Activated CD4-positive, alpha-beta T cell treated with anti-CD3 and anti-CD28 coated beads for 36 hours (primary cell): ENCODE measurements around the gene VWA7. TPM values are rescaled to one million over a fixed set of nuclear protein-coding genes. Genes with fewer than 3 reads are reported as not detected.

Experiments
- ATAC-seq: fragments of 200-7000 bp; cut with Tn5 transposase; one replicate; pipeline ENCODE4 v1.10.0; 2021; ENCODE audit warnings: mild to moderate bottlenecking, moderate library complexity
- CTCF ChIA-PET: fragments of 350-600 bp; sonication (Branson Sonifier 250); formaldehyde crosslinking; loops from one replicate; lab custom pipeline; 2021; ENCODE audit warnings: antibody characterized with exemption; lab: Charles Lee
- POLR2A ChIA-PET: fragments of 350-600 bp; sonication (Branson Sonifier 250); formaldehyde crosslinking; loops from one replicate; lab custom pipeline; 2021; ENCODE audit warnings: antibody characterized with exemption, inconsistent platforms; lab: Charles Lee
- DNase-seq: peaks from one replicate; pipeline ENCODE4 v3.0.0-alpha.2; 2020
- H3K27ac Mint-ChIP-seq: one replicate; pipeline ENCODE4 v1.8.0; 2021; ENCODE audit warnings: mixed read lengths
- H3K27me3 Mint-ChIP-seq: one replicate; pipeline ENCODE4 v1.8.0; 2021; ENCODE audit warnings: mixed read lengths
- H3K36me3 Mint-ChIP-seq: one replicate; pipeline ENCODE4 v1.8.0; 2021; ENCODE audit warnings: low read depth, mixed read lengths
- H3K4me1 Mint-ChIP-seq: one replicate; pipeline ENCODE4 v1.8.0; 2021; ENCODE audit warnings: mixed read lengths
- H3K4me3 Mint-ChIP-seq: one replicate; pipeline ENCODE4 v1.8.0; 2021; ENCODE audit warnings: mild to moderate bottlenecking, moderate library complexity, mixed read lengths
- H3K9me3 Mint-ChIP-seq: one replicate; pipeline ENCODE4 v1.8.0; 2021; ENCODE audit warnings: low read depth, mixed read lengths
- intact Hi-C, 2 experiments: fragments of 100-400 bp; cut with DNase I in 1 of 2; cut with micrococcal nuclease in 1 of 2; formaldehyde crosslinking; loops; one replicate each; pipeline versions ENCODE4 v1.14.2 to v1.15.1; 2022 to 2024; cut with DNase I, micrococcal nuclease
- total RNA-seq, 2 experiments: library from RNA; stranded (reverse); gene quantifications; one replicate each; pipeline ENCODE4 v1.2.3, GENCODE V29; 2021

VWA7 gene
- total RNA-seq, 2 experiments from 2014 or later, result 1.4 to 1.5 TPM

DNA sequence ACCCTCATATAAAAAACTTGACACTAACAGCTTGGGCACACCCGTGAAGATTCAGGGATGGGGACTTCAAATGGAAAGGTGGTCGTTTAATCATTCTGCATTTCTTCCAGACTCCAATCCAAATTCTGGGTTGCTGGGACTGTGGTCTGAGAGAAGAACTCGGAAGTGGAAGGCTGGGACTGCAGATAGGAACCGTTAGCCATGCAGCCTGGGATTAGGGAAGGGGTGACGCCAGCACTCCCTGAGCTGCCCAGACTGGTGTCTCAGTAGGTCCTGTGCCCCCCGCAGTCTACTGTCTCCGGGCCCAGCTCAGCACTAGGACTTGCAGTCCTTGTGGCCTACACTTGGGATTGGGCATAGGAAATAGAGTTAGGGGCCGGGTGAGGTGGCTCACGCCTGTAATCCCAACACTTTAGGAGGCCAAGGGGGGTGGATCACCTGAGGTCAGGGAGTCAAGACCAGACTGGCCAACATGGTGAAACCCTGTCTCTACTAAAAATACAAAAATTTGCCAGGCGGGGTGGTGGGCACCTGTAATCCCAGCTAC, 40.3 kb downstream of the VWA7 start:
- intact Hi-C loops, result loop anchor here (1.0 to 10.0 kb wide), 8 partner anchors 34 to 1468 kb away; partner anchors contain the start of genes ABHD16A (in 1 of the 2), AGPAT1 (in 1 of the 2), BAG6 (in 1 of the 2) and HSD17B8 (in 1 of the 2)
- POLR2A ChIA-PET, result interaction anchor here (0.5 to 1.3 kb wide), 8 partner anchors 11 to 1794 kb away, joined by 3 to 7 read pairs (median 3); partner anchors contain the start of genes ABHD16A, BAG6 and GPANK1
- no peaks in the 10 kb centered on the region for H3K9me3 Mint-ChIP-seq
- H3K4me1 Mint-ChIP-seq, result peaks cover 62% of the 10 kb centered on the region
- CTCF ChIA-PET, result interaction anchor here (0.6 to 3.3 kb wide), 6 partner anchors 54 to 437 kb away, joined by 3 to 15 read pairs (median 6); partner anchors contain the start of gene NFKBIL1
- no peaks in the 10 kb centered on the region for H3K27me3 Mint-ChIP-seq
- peak; percentile 19 for DNase-seq
- H3K36me3 Mint-ChIP-seq, result peaks cover 55% of the 10 kb centered on the region
- H3K4me3 Mint-ChIP-seq, result peak overlapping the region; percentile 96
- peak overlapping the region; percentile 89 for H3K27ac Mint-ChIP-seq
- ATAC-seq, result no peak

DNA sequence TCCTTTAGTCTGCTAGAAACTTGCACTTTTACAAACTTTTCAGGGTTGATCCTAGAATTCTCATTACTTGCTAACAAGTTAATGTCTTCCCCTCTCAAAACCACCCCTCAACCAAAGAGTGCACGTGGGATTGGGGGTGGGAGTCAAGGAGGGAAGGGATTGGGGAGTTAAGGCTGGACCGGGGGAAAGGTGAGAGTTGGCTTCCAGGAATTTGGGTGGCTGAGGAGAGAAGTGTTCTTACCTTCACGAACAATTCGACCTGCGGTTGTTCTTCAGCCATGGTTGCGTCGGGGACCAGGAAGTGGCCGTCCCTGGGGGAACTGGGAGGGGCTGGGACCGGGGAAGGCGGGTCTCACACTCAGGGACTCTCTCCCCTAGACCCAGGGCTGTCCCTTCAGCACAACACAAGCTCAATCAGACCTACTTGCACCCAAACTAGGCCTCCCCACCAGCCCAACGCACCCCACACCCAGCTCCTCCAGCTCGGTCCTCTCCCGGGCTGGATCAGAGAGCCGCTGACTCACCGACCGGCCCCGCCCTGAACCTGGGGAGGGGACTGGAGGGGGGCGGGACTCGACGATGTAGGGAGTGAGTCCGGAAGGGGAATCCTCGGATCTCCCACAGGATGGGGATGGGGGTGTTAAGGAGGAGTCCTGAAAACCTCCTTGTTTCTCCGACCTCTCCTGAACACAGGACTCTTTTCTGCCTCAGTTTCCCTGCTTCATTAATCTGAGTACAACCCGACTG, 40.9 kb downstream of the VWA7 start, which contains the start of gene CLIC1:
TSS of gene CLIC1 (minus strand) at position 510 of the 747 bp plus-strand sequence. CDS start at position 280, 230 bp downstream.
- Mint-ChIP-seq H3K27ac (peak within 1 kb of the TSS; percentile 89), H3K36me3 (peaks cover 53% of the 10 kb centered on the region), H3K27me3 (no peaks in the 10 kb centered on the region), H3K4me3 (peak within 1 kb of the TSS; percentile 96), H3K9me3 (no peaks in the 10 kb centered on the region), H3K4me1 (peaks cover 56% of the 10 kb centered on the region)
- intact Hi-C loops, result loop anchor here (1.0 to 10.0 kb wide), 8 partner anchors 33 to 1469 kb away; partner anchors contain the start of genes ABHD16A (in 1 of the 2), AGPAT1 (in 1 of the 2), BAG6 (in 1 of the 2) and HSD17B8 (in 1 of the 2)
- peak; percentile 92 for DNase-seq
- ChIA-PET CTCF (interaction anchor here (0.6 to 2.2 kb wide), 9 partner anchors 39 to 437 kb away, joined by 3 to 6 read pairs (median 4); partner anchors contain the start of gene NFKBIL1), POLR2A (interaction anchor here (0.5 to 1.3 kb wide), 5 partner anchors 33 to 395 kb away, joined by 3 to 7 read pairs (median 3); partner anchors contain the start of genes ABHD16A, BAG6 and GPANK1)
- peak; percentile 43 for ATAC-seq

DNA sequence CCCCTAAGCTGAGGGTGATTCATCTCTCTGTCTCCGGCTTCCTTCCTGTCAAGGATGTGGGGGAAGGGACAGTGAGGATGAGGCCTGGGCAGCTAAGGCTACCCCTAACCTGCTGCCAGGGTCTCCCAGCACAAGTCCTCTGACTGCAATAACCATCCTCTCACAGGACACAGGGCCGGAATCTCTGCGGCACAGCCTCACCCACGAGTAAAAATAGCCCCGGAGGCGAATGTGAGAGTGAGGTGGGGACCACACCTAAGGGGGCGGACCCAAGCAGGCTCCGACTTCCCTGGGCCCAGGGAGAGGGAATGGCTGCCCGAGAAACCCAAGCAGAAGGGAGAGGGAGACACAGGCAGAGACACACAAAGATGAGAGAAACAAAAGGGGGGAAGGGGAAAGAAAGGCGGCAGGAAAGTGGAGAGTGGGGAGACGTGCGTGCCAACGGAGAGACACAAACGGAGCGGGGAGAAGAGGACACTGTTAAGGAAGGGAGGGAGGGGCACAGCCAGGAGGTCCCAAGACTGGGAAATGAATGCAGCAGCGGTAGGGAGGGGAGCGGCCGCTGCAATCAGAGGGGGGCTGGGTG, 42.2 kb downstream of the VWA7 start:
- Mint-ChIP-seq H3K4me1 (peaks cover 60% of the 10 kb centered on the region), H3K4me3 (peak overlapping the region; percentile 96), H3K27me3 (no peaks in the 10 kb centered on the region), H3K36me3 (peaks cover 49% of the 10 kb centered on the region), H3K27ac (peak overlapping the region; percentile 89), H3K9me3 (no peaks in the 10 kb centered on the region)
- ATAC-seq, result peak; percentile 39
- intact Hi-C loops, result loop anchor here (5.0 to 10.0 kb wide), 4 partner anchors 37 to 1470 kb away; partner anchors contain the start of genes AGPAT1 (in 1 of the 2), HSD17B8 (in 1 of the 2), RING1 (in 1 of the 2) and RNF5 (in 1 of the 2)
- peak; percentile 72 for DNase-seq
- POLR2A ChIA-PET, result interaction anchor here (0.7 kb wide), 1 partner anchor 38 kb away, joined by 3 read pairs; no protein-coding TSS in a partner anchor
- CTCF ChIA-PET, result interaction anchor here (1.1 to 2.2 kb wide), 6 partner anchors 40 to 187 kb away, joined by 3 to 6 read pairs (median 4); partner anchors contain the start of gene NFKBIL1

DNA sequence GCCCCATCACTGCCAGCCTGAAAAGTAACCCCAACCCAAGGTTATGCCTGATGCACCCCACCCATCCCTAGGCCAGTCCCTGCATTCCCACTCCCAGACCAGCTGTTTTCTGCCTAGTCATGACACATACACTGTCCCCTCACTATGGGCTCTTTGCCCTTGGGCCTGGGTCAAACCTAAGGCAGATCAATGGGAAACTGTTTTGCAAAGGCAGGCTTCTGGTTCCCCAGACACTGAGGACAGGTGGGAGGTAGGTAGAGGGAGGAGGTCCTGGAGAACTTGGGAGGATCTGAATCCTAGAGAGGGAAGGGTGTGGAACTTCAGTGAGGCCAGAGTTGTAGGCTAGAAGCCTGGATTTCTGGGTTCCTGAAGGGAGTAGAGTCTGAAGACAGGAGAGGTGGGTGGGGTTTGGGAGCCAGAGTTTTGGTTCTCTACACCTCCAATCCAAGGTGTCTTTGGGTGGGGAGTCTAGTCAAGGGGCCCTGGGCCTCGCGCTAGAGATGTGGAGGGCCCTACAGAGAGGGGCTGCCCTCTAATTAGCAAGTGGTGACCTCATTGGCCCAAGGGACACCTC, 42.8 kb downstream of the VWA7 start:
- peak overlapping the region; percentile 96 for H3K4me3 Mint-ChIP-seq
- intact Hi-C loops, result loop anchor here in 1 of 2 experiments (10.0 kb wide), 1 partner anchor 1470 kb away; the partner anchor contains the start of genes HSD17B8, RING1, RXRB and SLC39A7
- no peak for DNase-seq
- peak overlapping the region; percentile 89 for H3K27ac Mint-ChIP-seq
- peaks cover 60% of the 10 kb centered on the region for H3K4me1 Mint-ChIP-seq
- H3K9me3 Mint-ChIP-seq, result no peaks in the 10 kb centered on the region
- ATAC-seq, result no peak
- no peaks in the 10 kb centered on the region for H3K27me3 Mint-ChIP-seq
- CTCF ChIA-PET, result interaction anchor here (0.5 to 1.4 kb wide), 2 partner anchors 41 to 111 kb away, joined by 4 read pairs; no protein-coding TSS in a partner anchor
- H3K36me3 Mint-ChIP-seq, result peaks cover 49% of the 10 kb centered on the region
- POLR2A ChIA-PET, result no interaction called here

DNA sequence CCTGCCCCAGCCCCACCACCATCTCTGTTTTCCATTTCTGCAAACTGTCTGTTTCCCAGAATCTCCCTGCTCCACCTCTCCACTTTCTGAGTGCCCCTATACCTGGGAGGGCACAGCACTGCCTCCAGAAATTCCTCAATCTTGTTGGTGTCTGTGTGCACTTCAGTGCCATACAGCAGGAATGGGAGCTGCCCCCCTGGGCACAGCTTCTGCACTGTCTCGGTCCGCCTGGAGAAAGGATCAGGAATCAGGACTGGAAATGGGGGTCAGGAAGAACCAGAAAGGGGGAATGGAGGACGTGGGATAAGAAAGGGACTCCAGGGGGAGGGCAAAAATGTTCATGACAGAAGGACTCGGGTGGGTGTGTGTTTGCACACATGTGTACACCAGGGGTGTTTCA, 43.4 kb downstream of the VWA7 start:
- peaks cover 60% of the 10 kb centered on the region for H3K4me1 Mint-ChIP-seq
- POLR2A ChIA-PET, result interaction anchor here (0.6 kb wide), 1 partner anchor 29 kb away, joined by 3 read pairs; no protein-coding TSS in a partner anchor
- peak overlapping the region; percentile 89 for H3K27ac Mint-ChIP-seq
- peak overlapping the region; percentile 96 for H3K4me3 Mint-ChIP-seq
- CTCF ChIA-PET, result interaction anchor here (0.5 kb wide), 1 partner anchor 111 kb away, joined by 4 read pairs; no protein-coding TSS in a partner anchor
- ATAC-seq, result no peak
- intact Hi-C loops, result loop anchor here in 1 of 2 experiments (10.0 kb wide), 1 partner anchor 1471 kb away; the partner anchor contains the start of genes HSD17B8, RING1, RXRB and SLC39A7
- no peaks in the 10 kb centered on the region for H3K27me3 Mint-ChIP-seq
- DNase-seq, result no peak
- peaks cover 49% of the 10 kb centered on the region for H3K36me3 Mint-ChIP-seq
- H3K9me3 Mint-ChIP-seq, result no peaks in the 10 kb centered on the region

DNA sequence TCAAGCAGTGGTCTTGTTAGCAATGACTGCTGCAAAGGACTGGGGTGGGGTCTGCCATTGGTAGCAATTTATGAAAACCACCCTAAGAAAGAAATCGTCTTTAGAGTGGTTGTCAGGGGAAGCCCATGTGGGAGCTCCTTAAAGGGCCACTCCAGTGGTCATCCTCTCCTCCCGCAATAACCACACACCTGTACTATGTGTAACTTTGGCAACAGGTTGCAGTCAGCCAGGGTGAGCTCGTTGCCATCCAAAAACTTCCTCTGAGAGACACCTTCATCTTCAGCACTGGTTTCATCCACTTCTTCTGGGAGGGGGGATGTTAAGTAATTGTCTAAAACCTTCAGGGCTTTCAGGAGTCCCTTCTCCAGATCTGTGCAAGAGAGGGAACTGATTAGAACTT, 45.1 kb downstream of the VWA7 start:
- CTCF ChIA-PET, result interaction anchor here (0.6 to 2.3 kb wide), 6 partner anchors 8 to 675 kb away, joined by 3 to 6 read pairs (median 3); partner anchors contain the start of genes DDX39B, MPIG6B and MSH5
- Mint-ChIP-seq H3K4me3 (no peak overlapping the region), H3K4me1 (peaks cover 58% of the 10 kb centered on the region), H3K27ac (no peak overlapping the region), H3K36me3 (peaks cover 49% of the 10 kb centered on the region), H3K9me3 (no peaks in the 10 kb centered on the region), H3K27me3 (no peaks in the 10 kb centered on the region)
- no peak for DNase-seq
- POLR2A ChIA-PET, result interaction anchor here (1.2 kb wide), 1 partner anchor 69 kb away, joined by 3 read pairs; no protein-coding TSS in a partner anchor
- ATAC-seq, result no peak
- intact Hi-C loops, result loop anchor here in 1 of 2 experiments (10.0 kb wide), 1 partner anchor 1473 kb away; the partner anchor contains the start of genes HSD17B8, RING1, RXRB and SLC39A7

DNA sequence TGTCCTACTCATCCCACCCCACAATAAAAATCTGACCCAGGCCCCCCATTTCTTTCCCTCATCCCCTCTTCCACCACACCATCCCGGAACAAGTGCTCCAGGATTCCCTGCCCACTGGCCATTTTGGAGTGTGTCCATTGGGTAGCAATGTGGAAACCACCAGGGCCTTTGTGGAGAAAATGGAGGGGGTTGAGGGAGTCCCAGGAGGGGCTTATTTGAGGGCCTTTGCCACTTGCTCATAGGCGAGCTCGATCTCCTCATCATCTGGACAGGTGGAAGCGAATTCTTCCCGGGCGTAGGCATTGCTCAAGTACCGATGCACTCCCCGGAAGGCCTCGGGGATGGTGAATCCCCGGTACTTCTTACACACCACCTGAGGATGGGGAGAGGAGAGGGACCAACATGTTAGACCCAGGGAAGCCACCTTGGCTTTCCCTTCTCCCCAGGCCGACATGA, 46.5 kb downstream of the VWA7 start:
- H3K27me3 Mint-ChIP-seq, result no peaks in the 10 kb centered on the region
- CTCF ChIA-PET, result interaction anchor here (0.6 to 2.3 kb wide), 11 partner anchors 7 to 132 kb away, joined by 3 to 6 read pairs (median 3); partner anchors contain the start of gene MSH5
- ATAC-seq (no peak), DNase-seq (no peak)
- POLR2A ChIA-PET, result no interaction called here
- H3K9me3 Mint-ChIP-seq, result no peaks in the 10 kb centered on the region
- intact Hi-C loops, result loop anchor here in 1 of 2 experiments (10.0 kb wide), 1 partner anchor 1474 kb away; the partner anchor contains the start of genes HSD17B8, RING1, RXRB and SLC39A7
- peaks cover 48% of the 10 kb centered on the region for H3K36me3 Mint-ChIP-seq
- H3K4me1 Mint-ChIP-seq, result peaks cover 65% of the 10 kb centered on the region
- H3K4me3 Mint-ChIP-seq, result peak overlapping the region; percentile 69
- no peak overlapping the region for H3K27ac Mint-ChIP-seq

DNA sequence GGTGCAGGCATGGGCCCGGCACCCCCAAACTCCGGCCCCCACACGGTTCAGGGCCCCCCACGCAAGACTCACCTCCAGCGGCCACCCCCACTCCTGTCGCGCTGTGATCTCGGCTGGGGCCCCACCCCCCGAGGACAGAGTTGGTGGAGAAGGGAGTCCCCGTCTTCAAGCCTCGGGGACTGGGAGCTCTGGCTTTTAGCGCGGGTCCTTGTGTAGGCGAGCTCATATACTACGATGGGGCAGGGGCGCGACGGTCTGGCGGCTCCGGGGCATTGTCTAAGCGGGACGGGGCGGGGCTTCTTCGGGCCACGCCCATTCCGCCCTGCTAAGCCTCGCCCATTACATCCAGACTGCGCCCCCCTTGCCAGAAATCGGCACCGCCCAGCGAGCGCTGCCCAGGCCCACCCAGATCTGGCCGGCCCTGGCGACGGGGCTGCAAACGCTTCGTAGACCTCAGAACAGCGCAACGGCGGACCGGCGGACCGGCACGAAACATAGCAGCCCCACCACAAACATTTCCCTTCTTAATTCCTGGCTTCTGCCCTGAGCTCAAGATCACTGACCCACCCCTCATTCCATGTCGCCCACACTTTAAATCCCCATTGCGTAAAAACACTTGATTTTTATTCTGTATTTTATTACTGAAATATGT, 47.0 kb downstream of the VWA7 start:
- peak overlapping the region; percentile 69 for H3K4me3 Mint-ChIP-seq
- H3K4me1 Mint-ChIP-seq, result peaks cover 68% of the 10 kb centered on the region
- H3K27me3 Mint-ChIP-seq, result no peaks in the 10 kb centered on the region
- POLR2A ChIA-PET, result interaction anchor here (0.6 kb wide), 1 partner anchor 66 kb away, joined by 3 read pairs; no protein-coding TSS in a partner anchor
- H3K36me3 Mint-ChIP-seq, result peaks cover 43% of the 10 kb centered on the region
- no peaks in the 10 kb centered on the region for H3K9me3 Mint-ChIP-seq
- H3K27ac Mint-ChIP-seq, result no peak overlapping the region
- CTCF ChIA-PET, result interaction anchor here (0.6 to 2.3 kb wide), 21 partner anchors 8 to 359 kb away, joined by 3 to 8 read pairs (median 3); partner anchors contain the start of genes ABHD16A, MSH5 and NEU1
- intact Hi-C loops, result loop anchor here (1.0 to 10.0 kb wide), 7 partner anchors 8 to 1475 kb away; partner anchors contain the start of genes HSPA1B (in 2 of the 2), ABHD16A (in 1 of the 2), HSD17B8 (in 1 of the 2) and LY6G5C (in 1 of the 2)
- DNase-seq (peak; percentile 75), ATAC-seq (peak; percentile 40)

DNA sequence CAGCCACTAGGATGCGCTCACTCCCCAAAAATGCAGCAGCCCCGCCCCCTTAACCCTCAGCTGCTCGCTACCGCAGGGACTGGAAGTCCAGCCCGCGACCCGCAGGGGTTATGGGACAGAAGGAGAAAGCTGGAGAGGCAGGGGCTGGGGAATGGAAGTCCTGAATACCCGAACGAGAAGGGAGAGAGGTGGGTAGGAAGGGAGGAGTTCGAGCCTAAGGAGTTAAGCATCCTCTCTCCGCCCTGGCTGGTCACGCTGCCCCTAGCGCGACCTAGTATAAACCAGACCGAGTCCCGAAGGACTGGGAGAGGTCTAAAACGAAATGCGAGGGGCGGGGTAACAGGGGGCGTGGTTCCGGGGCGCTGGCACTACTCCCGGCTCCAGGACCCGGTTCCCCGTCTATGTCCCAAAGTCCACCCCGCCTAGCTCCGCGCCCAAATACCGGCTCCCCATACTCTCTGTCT, 47.6 kb downstream of the VWA7 start:
- H3K9me3 Mint-ChIP-seq, result no peaks in the 10 kb centered on the region
- POLR2A ChIA-PET, result no interaction called here
- CTCF ChIA-PET, result interaction anchor here (0.6 to 1.9 kb wide), 17 partner anchors 9 to 360 kb away, joined by 3 to 8 read pairs (median 3); partner anchors contain the start of genes ABHD16A, MSH5 and NEU1
- H3K4me3 Mint-ChIP-seq, result peak overlapping the region; percentile 69
- H3K27me3 Mint-ChIP-seq, result no peaks in the 10 kb centered on the region
- ATAC-seq (peak; percentile 59), DNase-seq (peak; percentile 86)
- peaks cover 38% of the 10 kb centered on the region for H3K36me3 Mint-ChIP-seq
- intact Hi-C loops, result loop anchor here (1.0 to 2.0 kb wide), 6 partner anchors 9 to 98 kb away; partner anchors contain the start of genes HSPA1B (in 2 of the 2), ABHD16A (in 1 of the 2), LY6G5C (in 1 of the 2) and VARS1 (in 1 of the 2)
- peaks cover 65% of the 10 kb centered on the region for H3K4me1 Mint-ChIP-seq
- peak overlapping the region; percentile 5 for H3K27ac Mint-ChIP-seq
